ENCODE results near the gene ALOX15B. TPM values are rescaled to one million over a fixed set of nuclear protein-coding genes. Genes with fewer than 3 reads are reported as not detected.
A peak's percentile ranks its signal among the peaks of the same experiment; 100 is the strongest.
"Not testable (repeated sequence)": the region's sequence is repeated elsewhere in the genome, so short reads cannot be mapped to it uniquely, and the experiment has no call there.

Gene ALOX15B
- polyA plus RNA-seq, 1 of the 3 experiments (the other 2 are of a cell fraction): not detected

DNA sequence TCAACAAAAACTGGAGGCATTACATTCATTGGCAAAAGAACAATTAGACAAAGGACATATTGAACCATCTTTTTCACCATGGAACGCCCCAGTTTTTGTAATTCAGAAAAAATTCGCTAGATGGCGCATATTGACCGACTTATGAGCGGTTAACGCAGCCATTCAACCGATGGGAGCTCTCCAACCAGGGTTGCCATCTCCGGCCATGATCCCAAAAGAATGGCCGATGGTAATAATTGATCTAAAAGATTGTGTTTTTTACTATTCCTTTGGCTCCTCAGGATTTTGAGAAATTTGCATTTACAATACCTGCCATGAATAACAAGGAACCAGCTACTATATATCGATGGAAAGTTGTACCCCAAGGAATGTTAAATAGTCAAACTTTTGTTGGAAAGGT, 21.4 kb downstream of the ALOX15B start:
- peaks cover 53% of the 10 kb centered on the region for H3K27me3 ChIP-seq (ENCODE audit: insufficient read depth)
- ChIA-PET POLR2A (interaction anchor here (0.6 to 0.9 kb wide), 3 partner anchors 113 to 317 kb away, joined by 3 to 4 read pairs (median 4); partner anchors contain the start of gene KRABD2), CTCF (interaction anchor here (0.5 to 8.9 kb wide), 48 partner anchors 8 to 834 kb away, joined by 3 to 390 read pairs (median 5); partner anchors contain the start of genes ALOX12B, ALOXE3, BORCS6 and HES7)
- peak overlapping the region; percentile 14; the same call in 1 of the 2 replicates for H3K4me2 ChIP-seq
- TF ChIP-seq, protein P1, sequence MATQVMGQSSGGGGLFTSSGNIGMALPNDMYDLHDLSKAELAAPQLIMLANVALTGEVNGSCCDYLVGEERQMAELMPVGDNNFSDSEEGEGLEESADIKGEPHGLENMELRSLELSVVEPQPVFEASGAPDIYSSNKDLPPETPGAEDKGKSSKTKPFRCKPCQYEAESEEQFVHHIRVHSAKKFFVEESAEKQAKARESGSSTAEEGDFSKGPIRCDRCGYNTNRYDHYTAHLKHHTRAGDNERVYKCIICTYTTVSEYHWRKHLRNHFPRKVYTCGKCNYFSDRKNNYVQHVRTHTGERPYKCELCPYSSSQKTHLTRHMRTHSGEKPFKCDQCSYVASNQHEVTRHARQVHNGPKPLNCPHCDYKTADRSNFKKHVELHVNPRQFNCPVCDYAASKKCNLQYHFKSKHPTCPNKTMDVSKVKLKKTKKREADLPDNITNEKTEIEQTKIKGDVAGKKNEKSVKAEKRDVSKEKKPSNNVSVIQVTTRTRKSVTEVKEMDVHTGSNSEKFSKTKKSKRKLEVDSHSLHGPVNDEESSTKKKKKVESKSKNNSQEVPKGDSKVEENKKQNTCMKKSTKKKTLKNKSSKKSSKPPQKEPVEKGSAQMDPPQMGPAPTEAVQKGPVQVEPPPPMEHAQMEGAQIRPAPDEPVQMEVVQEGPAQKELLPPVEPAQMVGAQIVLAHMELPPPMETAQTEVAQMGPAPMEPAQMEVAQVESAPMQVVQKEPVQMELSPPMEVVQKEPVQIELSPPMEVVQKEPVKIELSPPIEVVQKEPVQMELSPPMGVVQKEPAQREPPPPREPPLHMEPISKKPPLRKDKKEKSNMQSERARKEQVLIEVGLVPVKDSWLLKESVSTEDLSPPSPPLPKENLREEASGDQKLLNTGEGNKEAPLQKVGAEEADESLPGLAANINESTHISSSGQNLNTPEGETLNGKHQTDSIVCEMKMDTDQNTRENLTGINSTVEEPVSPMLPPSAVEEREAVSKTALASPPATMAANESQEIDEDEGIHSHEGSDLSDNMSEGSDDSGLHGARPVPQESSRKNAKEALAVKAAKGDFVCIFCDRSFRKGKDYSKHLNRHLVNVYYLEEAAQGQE (IDR thresholded peaks at IDR 0.05; ENCODE audit: low read depth, low read length): peak; percentile 87
- peak; percentile 87 for TF ChIP-seq RAD21 (IDR thresholded peaks at IDR 0.05; ENCODE audit: low read length)
- peak; percentile 66; the same call in 1 of the 2 replicates for TF ChIP-seq YY1 (IDR thresholded peaks at IDR 0.05; ENCODE audit: low read depth)
- TF ChIP-seq SMC3 (IDR thresholded peaks at IDR 0.05; ENCODE audit: low read depth, low read length): peak; percentile 53
- no peak for TF ChIP-seq TCF12 (IDR thresholded peaks at IDR 0.05)
- TF ChIP-seq, protein P2, sequence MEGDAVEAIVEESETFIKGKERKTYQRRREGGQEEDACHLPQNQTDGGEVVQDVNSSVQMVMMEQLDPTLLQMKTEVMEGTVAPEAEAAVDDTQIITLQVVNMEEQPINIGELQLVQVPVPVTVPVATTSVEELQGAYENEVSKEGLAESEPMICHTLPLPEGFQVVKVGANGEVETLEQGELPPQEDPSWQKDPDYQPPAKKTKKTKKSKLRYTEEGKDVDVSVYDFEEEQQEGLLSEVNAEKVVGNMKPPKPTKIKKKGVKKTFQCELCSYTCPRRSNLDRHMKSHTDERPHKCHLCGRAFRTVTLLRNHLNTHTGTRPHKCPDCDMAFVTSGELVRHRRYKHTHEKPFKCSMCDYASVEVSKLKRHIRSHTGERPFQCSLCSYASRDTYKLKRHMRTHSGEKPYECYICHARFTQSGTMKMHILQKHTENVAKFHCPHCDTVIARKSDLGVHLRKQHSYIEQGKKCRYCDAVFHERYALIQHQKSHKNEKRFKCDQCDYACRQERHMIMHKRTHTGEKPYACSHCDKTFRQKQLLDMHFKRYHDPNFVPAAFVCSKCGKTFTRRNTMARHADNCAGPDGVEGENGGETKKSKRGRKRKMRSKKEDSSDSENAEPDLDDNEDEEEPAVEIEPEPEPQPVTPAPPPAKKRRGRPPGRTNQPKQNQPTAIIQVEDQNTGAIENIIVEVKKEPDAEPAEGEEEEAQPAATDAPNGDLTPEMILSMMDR (IDR thresholded peaks at IDR 0.05): peak; percentile 76
- H3K4me1 ChIP-seq (ENCODE audit: control insufficient read depth in 1 of 2, insufficient read depth in 2 of 2, low read depth in 1 of 2, low read length in 1 of 2): peaks cover 4 to 8% of the 10 kb centered on the region in 2 experiments; a peak in 2 of 4 replicates
- H3K79me2 ChIP-seq (ENCODE audit: insufficient read depth): no peaks in the 10 kb centered on the region
- H4K20me1 ChIP-seq (ENCODE audit: insufficient read depth): no peaks in the 10 kb centered on the region
- H2AFZ ChIP-seq (ENCODE audit: low read depth): no peak overlapping the region
- H3F3A ChIP-seq (replicated peaks; ENCODE audit: insufficient read depth): no peaks in the 10 kb centered on the region
- H3K27ac ChIP-seq (ENCODE audit: low read depth in 2 of 2, low read length in 1 of 2): no peak overlapping the region
- no peaks in the 10 kb centered on the region for H3K9me3 ChIP-seq
- peak; percentile 80 for DNase-seq
- peak overlapping the region in 1 of 2 experiments; percentile 28; a peak in 1 of 4 replicates for H3K4me3 ChIP-seq (ENCODE audit: low read depth in 2 of 2, low read length in 1 of 2)
- H3K9ac ChIP-seq: no peak overlapping the region
- no peaks in the 10 kb centered on the region for H3K9me2 ChIP-seq
- H3K36me3 ChIP-seq (replicated peaks in 1 of 2; ENCODE audit: control insufficient read depth in 1 of 2, insufficient read depth in 2 of 2, low read length in 1 of 2): no peaks in the 10 kb centered on the region
- 6% methylated on average over 10 of the region's 10 CpGs for WGBS (ENCODE audit: low lambda C conversion rate)

DNA sequence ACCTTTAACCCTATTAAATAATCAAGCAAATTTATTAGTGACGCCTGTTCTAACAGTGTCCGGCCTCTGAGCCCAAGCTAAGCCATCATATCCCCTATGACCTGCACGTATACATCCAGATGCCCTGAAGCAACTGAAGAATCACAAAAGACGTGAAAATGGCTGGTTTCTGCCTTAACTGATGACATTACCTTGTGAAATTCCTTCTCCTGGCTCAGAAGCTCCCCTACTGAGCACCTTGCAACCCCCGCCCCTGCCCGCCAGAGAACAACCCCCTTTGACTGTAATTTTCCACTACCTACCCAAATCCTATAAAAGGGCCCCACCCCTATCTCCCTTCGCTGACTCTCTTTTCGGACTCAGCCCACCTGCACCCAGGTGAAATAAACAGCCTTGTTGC, 23.0 kb downstream of the ALOX15B start:
- peaks cover 60% of the 10 kb centered on the region for H3K27me3 ChIP-seq (ENCODE audit: insufficient read depth)
- H2AFZ ChIP-seq (ENCODE audit: low read depth); H3K4me1 ChIP-seq (ENCODE audit: control insufficient read depth in 1 of 2, insufficient read depth in 2 of 2, low read depth in 1 of 2, low read length in 1 of 2); H3K79me2 ChIP-seq (ENCODE audit: insufficient read depth); POLR2A ChIA-PET; H4K20me1 ChIP-seq (ENCODE audit: insufficient read depth); H3K4me2 ChIP-seq; H3F3A ChIP-seq (replicated peaks; ENCODE audit: insufficient read depth); H3K9me2 ChIP-seq; H3K4me3 ChIP-seq (ENCODE audit: low read depth in 2 of 2, low read length in 1 of 2); H3K36me3 ChIP-seq (replicated peaks in 1 of 2; ENCODE audit: control insufficient read depth in 1 of 2, insufficient read depth in 2 of 2, low read length in 1 of 2); H3K9ac ChIP-seq; DNase-seq; H3K27ac ChIP-seq (ENCODE audit: low read depth in 2 of 2, low read length in 1 of 2); H3K9me3 ChIP-seq: not testable (repeated sequence)
- WGBS (ENCODE audit: low lambda C conversion rate): 51% methylated on average over 8 of the region's 8 CpGs
- CTCF ChIA-PET: interaction anchor here (0.7 to 8.9 kb wide), 13 partner anchors 10 to 199 kb away, joined by 3 to 390 read pairs (median 53); partner anchors contain the start of genes ALOX12B and ALOXE3
